ENCODE measurements around the gene POLR3A.

Gene POLR3A

GRCh38 chr10:78046711-78047269, 17.5 kb upstream of the POLR3A start:
- no peak for DNase-seq (ENCODE audit: low read depth, low spot score)

GRCh38 chr10:78045856-78046255, 16.5 kb upstream of the POLR3A start:
- no peak for DNase-seq (ENCODE audit: low read depth, low spot score)

GRCh38 chr10:78045237-78045636, 15.9 kb upstream of the POLR3A start:
- DNase-seq (ENCODE audit: low read depth, low spot score), result no peak

GRCh38 chr10:78044699-78045098, 15.4 kb upstream of the POLR3A start:
- no peak for DNase-seq (ENCODE audit: low read depth, low spot score)

- no peak for DNase-seq (ENCODE audit: low read depth, low spot score)
Measured at GRCh38 chr10:78044179-78044578, 14.9 kb upstream of the POLR3A start.

- DNase-seq (ENCODE audit: low read depth, low spot score), result no peak
Measured at GRCh38 chr10:78042752-78043104, 13.4 kb upstream of the POLR3A start.

- DNase-seq (ENCODE audit: low read depth, low spot score), result no peak
Measured at GRCh38 chr10:78042058-78042751, 12.9 kb upstream of the POLR3A start.

GRCh38 chr10:78041170-78042057, 12.1 kb upstream of the POLR3A start:
- no peak for DNase-seq (ENCODE audit: low read depth, low spot score)

- no peak for DNase-seq (ENCODE audit: low read depth, low spot score)
Measured at GRCh38 chr10:78039743-78040142, 10.4 kb upstream of the POLR3A start.

GRCh38 chr10:78038791-78039547, 9.7 kb upstream of the POLR3A start:
- no peak for DNase-seq (ENCODE audit: low read depth, low spot score)

- no peak for DNase-seq (ENCODE audit: low read depth, low spot score)
Measured at GRCh38 chr10:78038105-78038504, 8.8 kb upstream of the POLR3A start.

GRCh38 chr10:78035933-78036583, 6.7 kb upstream of the POLR3A start:
- no peak for DNase-seq (ENCODE audit: low read depth, low spot score)

- no peak for DNase-seq (ENCODE audit: low read depth, low spot score)
Measured at GRCh38 chr10:78035437-78035836, 6.1 kb upstream of the POLR3A start.

GRCh38 chr10:78035025-78035424, 5.7 kb upstream of the POLR3A start:
- DNase-seq (ENCODE audit: low read depth, low spot score), result no peak

GRCh38 chr10:78033637-78034470, 4.5 kb upstream of the POLR3A start, which contains the start of gene RPS24:
RPS24 (plus strand) TSS chr10:78033863; CDS start chr10:78033902, 39 bp downstream.
- DNase-seq (ENCODE audit: low read depth, low spot score), result peak; percentile 84

- no peak for DNase-seq (ENCODE audit: low read depth, low spot score)
Measured at GRCh38 chr10:78033387-78033636, 4.0 kb upstream of the POLR3A start.

GRCh38 chr10:78028438-78029268, 662 bp downstream of the POLR3A start:
- DNase-seq (ENCODE audit: low read depth, low spot score), result no peak

GRCh38 chr10:78025685-78026364, 3.5 kb downstream of the POLR3A start:
- DNase-seq (ENCODE audit: low read depth, low spot score), result no peak

GRCh38 chr10:78023741-78024140, 5.6 kb downstream of the POLR3A start:
- DNase-seq (ENCODE audit: low read depth, low spot score), result no peak
